ENCODE results near the gene ZNF467.

DNA sequence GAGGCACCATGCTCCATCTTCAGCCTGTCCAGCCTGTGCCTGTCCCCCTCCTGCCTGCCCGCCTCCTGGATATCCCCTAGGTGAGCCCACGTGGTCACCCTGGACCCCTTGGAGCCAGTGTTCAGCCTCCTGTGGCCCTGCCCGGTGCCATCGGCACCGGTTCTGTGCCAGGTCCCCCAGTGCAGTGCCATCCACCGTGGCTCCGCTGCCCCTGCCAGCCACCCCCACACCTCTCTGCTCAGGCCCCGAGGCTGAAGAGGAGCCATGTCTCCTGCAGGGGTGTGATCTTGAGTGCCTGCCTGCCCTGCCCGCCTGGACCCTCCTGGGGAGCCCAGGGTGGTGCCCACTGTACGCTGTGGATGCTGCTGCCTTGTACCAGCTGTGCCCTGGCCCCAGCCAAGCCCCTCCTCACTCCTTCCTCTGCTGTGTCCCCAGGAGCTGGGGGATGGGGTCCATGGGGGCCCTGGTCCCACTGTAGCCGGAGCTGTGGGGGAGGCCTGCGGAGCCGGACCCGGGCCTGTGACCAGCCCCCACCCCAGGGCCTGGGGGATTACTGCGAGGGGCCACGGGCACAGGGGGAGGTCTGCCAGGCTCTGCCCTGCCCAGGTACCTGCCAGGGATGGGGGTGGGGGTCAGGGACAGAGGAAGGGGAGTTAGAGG lies 38.6 kb upstream of the ZNF467 start:
- TF ChIP-seq EGR1 (IDR thresholded peaks at IDR 0.05; ENCODE audit: low read depth) (no peak), CTCF (IDR thresholded peaks at IDR 0.05 in 2 of 3, conservative IDR thresholded peaks at IDR 0.05 in 1 of 3; ENCODE audit: borderline replicate concordance in 1 of 3, insufficient read depth in 1 of 3, low read depth in 2 of 3, low read length in 2 of 3) (no peak), POLR2A (IDR thresholded peaks at IDR 0.05; ENCODE audit: borderline replicate concordance, extremely low read depth, insufficient read depth, insufficient read length) (no peak), POLR2AphosphoS5 (IDR thresholded peaks at IDR 0.05; ENCODE audit: low read depth, low read length) (no peak), EZH2 (IDR thresholded peaks at IDR 0.05) (no peak), SP1 (IDR thresholded peaks at IDR 0.05; ENCODE audit: low read depth) (no peak), CEBPB (IDR thresholded peaks at IDR 0.05; ENCODE audit: low read depth) (no peak), REST (IDR thresholded peaks at IDR 0.05; ENCODE audit: low read depth) (no peak), SIN3A (IDR thresholded peaks at IDR 0.05; ENCODE audit: low read depth) (no peak), RAD21 (IDR thresholded peaks at IDR 0.05; ENCODE audit: low read depth) (no peak), JUND (IDR thresholded peaks at IDR 0.05) (no peak)
- TF ChIP-seq, protein P1, sequence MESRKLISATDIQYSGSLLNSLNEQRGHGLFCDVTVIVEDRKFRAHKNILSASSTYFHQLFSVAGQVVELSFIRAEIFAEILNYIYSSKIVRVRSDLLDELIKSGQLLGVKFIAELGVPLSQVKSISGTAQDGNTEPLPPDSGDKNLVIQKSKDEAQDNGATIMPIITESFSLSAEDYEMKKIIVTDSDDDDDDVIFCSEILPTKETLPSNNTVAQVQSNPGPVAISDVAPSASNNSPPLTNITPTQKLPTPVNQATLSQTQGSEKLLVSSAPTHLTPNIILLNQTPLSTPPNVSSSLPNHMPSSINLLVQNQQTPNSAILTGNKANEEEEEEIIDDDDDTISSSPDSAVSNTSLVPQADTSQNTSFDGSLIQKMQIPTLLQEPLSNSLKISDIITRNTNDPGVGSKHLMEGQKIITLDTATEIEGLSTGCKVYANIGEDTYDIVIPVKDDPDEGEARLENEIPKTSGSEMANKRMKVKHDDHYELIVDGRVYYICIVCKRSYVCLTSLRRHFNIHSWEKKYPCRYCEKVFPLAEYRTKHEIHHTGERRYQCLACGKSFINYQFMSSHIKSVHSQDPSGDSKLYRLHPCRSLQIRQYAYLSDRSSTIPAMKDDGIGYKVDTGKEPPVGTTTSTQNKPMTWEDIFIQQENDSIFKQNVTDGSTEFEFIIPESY (IDR thresholded peaks at IDR 0.05; ENCODE audit: extremely low read depth, insufficient replicate concordance, low read length), result no peak

Measured in HCT116 (cell line).